Esophagus squamous epithelium (tissue), 5 donors: ENCODE results near the gene ZNF185. TPM values are rescaled to one million over a fixed set of nuclear protein-coding genes. Genes with fewer than 3 reads are reported as not detected.

Source experiments
- DNase-seq: peaks from one replicate; lab custom pipeline; 2025; lab: John Stamatoyannopoulos, UW
- H3K27ac ChIP-seq, 4 donors: fragments of 200-600 bp; sonication (generic); one replicate each; pipeline ENCODE4 v1.5.1; 2016 to 2019; ENCODE audit warnings: mild to moderate bottlenecking in 1 of 4
- H3K27me3 ChIP-seq, 4 donors: fragments of 200-600 bp; sonication (generic); 1 replicate in 3 of 4; 2 replicates in 1 of 4; pipeline versions ENCODE4 v1.5.1 to v1.6.0; 2017 to 2021; ENCODE audit warnings: antibody characterized with exemption in 1 of 4
- H3K36me3 ChIP-seq, 3 donors: fragments of 200-600 bp; sonication (generic); one replicate each; pipeline ENCODE4 v1.5.1; 2016 to 2019
- H3K4me1 ChIP-seq, 3 donors: fragments of 200-600 bp; sonication (generic); one replicate each; pipeline ENCODE4 v1.5.1; 2017 to 2019
- H3K4me3 ChIP-seq, 4 donors: fragments of 200-600 bp; sonication (generic); 1 replicate in 3 of 4; 2 replicates in 1 of 4; pipeline ENCODE4 v1.5.1; 2016 to 2019; ENCODE audit warnings: mild to moderate bottlenecking in 2 of 4, moderate library complexity in 1 of 4
- H3K9me3 ChIP-seq, 3 donors: fragments of 200-600 bp; sonication (generic); one replicate each; pipeline ENCODE4 v1.5.1; 2016 to 2019
- CTCF ChIP-seq, 6 experiments: fragments of 450-650 bp in 4 of 6; fragments of 200-600 bp in 2 of 6; sonication (generic) in 2 of 6; IDR thresholded peaks; one replicate each; pipeline ENCODE4 v1.5.1; 2016 to 2019; ENCODE audit warnings: antibody characterized with exemption in 6 of 6, mild to moderate bottlenecking in 4 of 6, moderate library complexity in 4 of 6
- POLR2A ChIP-seq, 4 donors: fragments of 450-650 bp; IDR thresholded peaks; one replicate each; pipeline ENCODE4 v1.6.1; 2017; ENCODE audit warnings: antibody characterized with exemption in 4 of 4, mild to moderate bottlenecking in 4 of 4, moderate library complexity in 3 of 4
- WGBS, 2 donors: methylation state at CpG; one replicate each; pipeline ENCODE4 v1.1.5; 2018; 5-methylcytosine and 5-hydroxymethylcytosine counted together
- intact Hi-C: fragments of 100-400 bp; cut with DNase I; formaldehyde crosslinking; loops from one replicate; pipeline ENCODE4 v1.15.0; 2022
- total RNA-seq, 4 donors: library from RNA; depleted of rRNA; stranded (reverse); fragments of >200 nt; gene quantifications; one replicate each; pipeline ENCODE4 v1.1.0, GENCODE V29; 2016
- donor health status: DM: yes; HTN: yes; CAD: no.

Gene ZNF185
- total RNA-seq, 4 donors from 2014 or later = 205 to 470 (median 259) TPM

GRCh38 chrX:152899111-152899873, 1.4 kb downstream of the ZNF185 start:
- Histone ChIP-seq H3K36me3 (no peaks in the 10 kb centered on the region), H3K27me3 (peaks cover 0 to 5% (median 0%) of the 10 kb centered on the region in 4 donors), H3K4me1 (peaks cover 9 to 80% (median 11%) of the 10 kb centered on the region in 3 donors), H3K4me3 (peak overlapping the region; percentile 43 to 61 (median 50)), H3K27ac (peak overlapping the region; percentile 70 to 90 (median 78)), H3K9me3 (no peaks in the 10 kb centered on the region)
- intact Hi-C loops = no loop called here
- WGBS, 2 donors = 72% methylated on average over 5 of the region's 16 CpGs; no CpG with 5 or more reads in 1 of the 2 donors
- DNase-seq = no peak
- TF ChIP-seq CTCF (IDR thresholded peaks at IDR 0.05) = no peak

- H3K27me3 ChIP-seq = peaks cover 0 to 5% (median 0%) of the 10 kb centered on the region in 4 donors
- WGBS, 2 donors = 60% methylated on average over 10 of the region's 12 CpGs; no CpG with 5 or more reads in 1 of the 2 donors
- H3K4me1 ChIP-seq = peaks cover 5 to 80% (median 7%) of the 10 kb centered on the region in 3 donors
- no peaks in the 10 kb centered on the region for H3K36me3 ChIP-seq
- H3K9me3 ChIP-seq = no peaks in the 10 kb centered on the region
- intact Hi-C loops = no loop called here
- H3K4me3 ChIP-seq = peak overlapping the region; percentile 8 to 61 (median 50)
- no peak for TF ChIP-seq CTCF (IDR thresholded peaks at IDR 0.05)
- no peak for TF ChIP-seq POLR2A (IDR thresholded peaks at IDR 0.05)
- DNase-seq = no peak
- H3K27ac ChIP-seq = peak overlapping the region; percentile 1 to 90 (median 78)
Measured at GRCh38 chrX:152899874-152900719, 2.2 kb downstream of the ZNF185 start.

- Histone ChIP-seq H3K36me3 (no peaks in the 10 kb centered on the region), H3K4me3 (peak overlapping the region in 3 of 4 donors; percentile 49 to 61 (median 51)), H3K9me3 (no peaks in the 10 kb centered on the region), H3K4me1 (peaks cover 0 to 83% (median 5%) of the 10 kb centered on the region in 3 donors), H3K27me3 (peaks cover 0 to 5% (median 0%) of the 10 kb centered on the region in 4 donors), H3K27ac (peak overlapping the region; percentile 1 to 90 (median 78))
- intact Hi-C loops = no loop called here
- DNase-seq = no peak
- 67 to 87% methylated on average over 2 to 8 of the region's 8 CpGs for WGBS, 2 donors
- no peak for TF ChIP-seq POLR2A (IDR thresholded peaks at IDR 0.05)
- no peak for TF ChIP-seq CTCF (IDR thresholded peaks at IDR 0.05)
Measured at GRCh38 chrX:152900937-152901445, 3.1 kb downstream of the ZNF185 start.

GRCh38 chrX:152901816-152902501, 4.1 kb downstream of the ZNF185 start:
- peaks cover 0 to 5% (median 0%) of the 10 kb centered on the region in 4 donors for H3K27me3 ChIP-seq
- H3K27ac ChIP-seq = peak overlapping the region; percentile 14 to 63 (median 48)
- DNase-seq = no peak
- no peaks in the 10 kb centered on the region for H3K36me3 ChIP-seq
- no peak for TF ChIP-seq CTCF (IDR thresholded peaks at IDR 0.05)
- no peak for TF ChIP-seq POLR2A (IDR thresholded peaks at IDR 0.05)
- WGBS, 2 donors = 45 to 67% methylated on average over 5 to 6 of the region's 15 CpGs
- H3K4me3 ChIP-seq = peak overlapping the region in 3 of 4 donors; percentile 18 to 51 (median 34)
- H3K9me3 ChIP-seq = no peaks in the 10 kb centered on the region
- H3K4me1 ChIP-seq = peaks cover 0 to 83% (median 2%) of the 10 kb centered on the region in 3 donors
- intact Hi-C loops = no loop called here
